HG02970 (cell line): ENCODE results near the gene HOXA3.

Source experiments
- ATAC-seq: cut with Tn5 transposase; IDR thresholded peaks from one replicate; pipeline ENCODE4 v1.9.1; 2021; ENCODE audit warnings: mild to moderate bottlenecking, moderate library complexity, moderate number of reproducible peaks; ENCODE audit not compliant: unreplicated experiment, low FRiP score

The HOXA3 gene

GRCh38 chr7:27064661-27065060 is 87.7 kb downstream of the HOXA3 start:
- no peak for ATAC-seq

DNA sequence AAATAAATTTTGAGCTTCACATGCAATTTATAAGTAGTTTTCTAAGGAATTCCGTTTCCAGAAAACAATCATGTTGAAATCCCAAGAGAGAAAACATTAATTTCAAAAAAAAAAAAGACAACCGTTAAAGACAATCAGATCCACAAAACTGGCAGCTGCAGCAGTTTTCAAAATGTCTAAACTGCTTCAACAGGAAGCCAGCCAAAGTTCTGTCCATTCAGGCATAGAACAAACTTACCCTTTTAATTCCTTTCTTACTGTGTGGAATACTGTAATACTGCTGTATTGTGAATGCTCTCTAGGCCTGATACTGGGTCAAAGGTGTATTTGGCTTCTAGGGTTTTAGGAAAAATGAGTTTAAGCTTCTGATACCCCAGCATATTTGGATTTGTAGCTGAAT is 88.2 kb downstream of the HOXA3 start:
- no peak for ATAC-seq

GRCh38 chr7:27062946-27063345 is 89.4 kb downstream of the HOXA3 start:
- ATAC-seq: no peak
